Measurements from ENCODE around the gene SLC39A11.

DNA sequence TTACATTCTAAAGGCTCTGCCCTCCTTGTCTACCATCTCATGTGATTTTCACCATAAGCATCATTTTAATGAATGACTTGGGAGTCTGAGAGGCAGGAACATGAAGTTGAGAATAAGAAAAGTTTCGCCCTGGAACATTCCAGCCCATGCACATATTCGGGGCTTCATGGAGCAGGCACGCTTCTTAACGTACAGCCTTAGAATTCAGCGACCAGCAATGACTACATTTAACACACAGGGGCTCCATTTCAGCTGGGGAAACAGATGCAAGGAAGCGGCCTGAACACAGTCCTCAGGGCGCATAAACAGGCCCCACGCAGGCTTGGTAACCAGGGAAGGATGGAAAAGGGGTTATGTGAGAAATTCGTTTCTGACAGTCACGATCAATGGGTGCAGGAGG, 357.4 kb downstream of the SLC39A11 start:
- TF ChIP-seq POLR2A (IDR thresholded peaks at IDR 0.05; ENCODE audit: low read depth, low read length): no peak
- TF ChIP-seq POLR2AphosphoS5 (IDR thresholded peaks at IDR 0.05; ENCODE audit: low read depth, low read length): no peak
- no peak for TF ChIP-seq TAF1 (IDR thresholded peaks at IDR 0.05; ENCODE audit: low read depth, low read length)

Data from GM12891 (cell line).